Activated effector memory CD4-positive, alpha-beta T cell treated with anti-CD3 and anti-CD28 coated beads, Interleukin-2, amount 50 U/mL, for 16 hours (primary cell): ENCODE results near the gene LUC7L2.
A peak's percentile ranks its signal among the peaks of the same experiment; 100 is the strongest.
"Not testable (repeated sequence)": the region's sequence is repeated elsewhere in the genome, so short reads cannot be mapped to it uniquely, and the experiment has no call there.

Experiments used
- DNase-seq: peaks from one replicate; pipeline ENCODE4 v3.0.0-alpha.2; 2020

LUC7L2 gene

GRCh38 chr7:139357729-139358506, 1.8 kb upstream of the LUC7L2 start:
- DNase-seq, result not testable (repeated sequence)

- DNase-seq, result peak; percentile 74
These were observed 941 bp upstream of the LUC7L2 start for GRCh38 chr7:139358541-139359365.

- DNase-seq, result peak; percentile 100
These were observed 685 bp downstream of the LUC7L2 start for GRCh38 chr7:139360210-139360947.

- no peak for DNase-seq
These were observed 1.2 kb downstream of the LUC7L2 start for GRCh38 chr7:139360948-139361307.

DNA sequence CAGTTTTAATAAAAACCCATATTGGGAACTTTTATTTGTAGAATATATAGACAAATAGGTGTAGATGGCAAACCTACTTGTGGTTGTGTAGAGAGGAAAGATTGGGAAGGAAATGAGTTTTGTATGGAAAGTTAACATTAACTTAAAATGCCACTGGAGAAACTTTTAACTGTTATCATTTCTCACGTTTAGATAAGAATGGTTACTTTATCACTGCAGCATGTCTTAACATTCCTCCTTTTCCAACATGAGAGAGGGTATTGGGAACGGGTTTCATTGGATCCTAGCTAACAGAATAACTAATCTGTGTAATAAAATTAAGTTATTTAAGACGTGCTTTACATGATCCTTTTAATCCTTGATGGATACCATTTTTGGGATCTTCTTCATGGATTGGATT, 1.8 kb downstream of the LUC7L2 start:
- no peak for DNase-seq

GRCh38 chr7:139362302-139362701, 2.6 kb downstream of the LUC7L2 start:
- no peak for DNase-seq

DNA sequence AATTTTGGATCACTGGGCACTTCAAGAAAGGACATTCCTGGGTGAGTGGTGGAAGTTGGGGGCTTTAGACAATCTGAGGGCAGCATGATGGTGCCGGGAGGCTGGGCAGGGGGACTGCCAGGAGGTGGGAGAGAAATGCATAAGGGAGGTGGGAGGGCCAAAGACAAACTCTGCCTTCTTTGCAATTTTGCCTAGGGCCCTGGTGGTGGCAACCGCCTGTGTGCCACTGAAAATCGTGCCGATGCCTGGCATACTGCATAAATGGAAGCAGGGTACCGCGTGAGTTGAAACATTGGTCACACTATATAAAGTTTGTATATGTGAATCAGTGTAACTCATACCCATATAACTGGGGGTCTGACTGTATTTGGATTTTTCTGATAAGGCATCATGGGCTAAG, 3.3 kb downstream of the LUC7L2 start:
- no peak for DNase-seq

- no peak for DNase-seq
These were observed 5.6 kb downstream of the LUC7L2 start for GRCh38 chr7:139365336-139365735.

DNA sequence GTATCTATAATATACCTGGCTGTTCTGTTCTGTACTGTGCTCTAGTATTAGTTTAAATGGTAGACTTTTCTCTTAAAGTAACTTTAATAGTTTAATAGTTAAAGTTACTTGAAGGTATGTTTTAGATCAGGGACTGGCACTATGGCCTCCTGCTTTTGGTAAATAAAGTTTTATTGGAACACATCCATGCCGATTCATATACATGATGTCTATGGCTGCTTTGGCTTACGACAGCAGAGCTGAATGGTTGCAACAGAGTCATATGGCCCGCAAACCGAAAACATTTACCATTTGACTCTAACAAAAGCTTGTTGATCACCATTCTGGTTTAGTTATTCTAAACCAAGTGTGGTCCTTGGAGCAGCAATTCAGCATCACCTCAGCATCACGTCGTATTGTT, 6.7 kb downstream of the LUC7L2 start:
- DNase-seq, result no peak

DNA sequence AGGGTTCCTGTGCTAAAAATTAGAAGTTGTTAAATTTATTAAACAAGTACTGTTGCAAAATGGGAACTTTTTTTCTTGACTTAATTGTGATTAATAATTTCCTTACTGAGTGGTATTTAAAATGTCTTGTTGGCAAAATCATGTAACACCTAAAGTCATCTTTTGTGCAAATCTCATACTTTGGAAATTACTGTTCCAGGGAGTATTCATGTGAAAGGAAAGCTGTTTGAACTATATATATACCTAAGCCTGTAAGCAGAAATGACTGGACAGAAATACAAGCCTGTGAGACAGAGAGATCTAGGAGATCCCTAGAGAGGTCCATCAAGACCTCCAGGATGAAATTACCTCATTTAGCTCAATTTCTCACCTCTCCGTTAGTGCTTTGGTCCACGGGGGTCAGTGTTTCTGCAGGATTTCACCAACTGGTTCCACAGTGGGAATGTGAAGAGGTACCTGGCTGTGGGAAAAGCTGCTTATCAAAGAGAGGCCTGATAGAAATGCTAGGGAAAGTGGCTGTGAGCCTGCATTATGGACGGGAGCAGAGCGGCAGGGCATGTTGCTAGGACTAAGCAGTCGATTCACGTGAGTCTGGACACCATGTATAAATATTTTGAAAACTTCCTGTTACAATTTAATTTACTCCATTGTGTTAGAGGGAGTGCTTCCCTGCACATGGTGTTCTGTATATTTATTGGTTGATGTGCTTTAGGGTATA, 7.9 kb downstream of the LUC7L2 start:
- DNase-seq, result no peak

DNA sequence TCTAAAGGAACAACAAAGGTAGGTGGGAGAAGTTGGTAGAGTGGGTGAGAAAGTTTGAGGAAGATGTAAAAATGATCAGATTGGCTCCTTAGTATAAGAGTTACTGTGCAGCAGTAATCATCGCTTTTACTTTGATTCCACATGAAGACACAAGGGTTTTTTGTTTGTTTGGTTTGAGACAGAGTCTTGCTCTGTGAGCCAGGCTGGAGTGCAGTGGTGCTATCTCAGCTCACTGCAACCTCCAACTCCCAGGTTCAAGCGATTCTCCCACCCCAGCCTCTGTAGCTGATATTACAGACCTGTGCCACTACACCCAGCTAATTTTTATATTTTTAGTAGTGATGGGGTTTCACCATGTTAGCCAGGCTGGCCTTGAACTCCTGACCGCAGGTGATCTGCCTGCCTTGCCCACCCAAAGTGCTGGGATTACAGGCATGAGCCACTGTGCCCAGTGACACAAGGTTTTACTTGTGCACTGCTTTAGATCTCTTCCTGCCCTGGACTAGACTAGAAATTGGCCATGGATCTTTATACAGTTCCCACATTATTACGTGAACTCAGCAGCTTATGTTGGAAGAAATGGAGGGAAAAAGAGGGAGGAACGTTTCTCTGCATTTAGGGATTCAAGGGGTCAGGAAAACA, 10.7 kb downstream of the LUC7L2 start:
- DNase-seq, result no peak

DNA sequence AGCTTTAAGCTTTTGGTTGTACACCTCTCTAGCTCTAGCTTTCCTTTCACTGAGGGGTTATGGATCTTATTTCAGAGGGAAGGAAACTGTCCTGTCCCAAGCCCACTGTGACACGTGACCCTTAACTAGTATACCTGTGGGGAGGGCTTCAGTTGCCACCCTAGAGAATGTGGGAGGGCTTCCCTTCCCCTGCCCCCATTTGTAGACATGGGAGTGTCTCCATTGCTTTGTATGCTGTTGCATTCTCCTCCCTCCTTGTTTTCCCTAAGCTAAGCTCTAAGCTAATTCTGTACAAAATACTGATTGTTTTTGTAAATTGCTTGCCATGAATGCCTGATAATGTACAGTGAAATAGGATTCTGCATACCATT, 11.2 kb downstream of the LUC7L2 start:
- no peak for DNase-seq

GRCh38 chr7:139374246-139374645, 14.6 kb downstream of the LUC7L2 start:
- no peak for DNase-seq

DNA sequence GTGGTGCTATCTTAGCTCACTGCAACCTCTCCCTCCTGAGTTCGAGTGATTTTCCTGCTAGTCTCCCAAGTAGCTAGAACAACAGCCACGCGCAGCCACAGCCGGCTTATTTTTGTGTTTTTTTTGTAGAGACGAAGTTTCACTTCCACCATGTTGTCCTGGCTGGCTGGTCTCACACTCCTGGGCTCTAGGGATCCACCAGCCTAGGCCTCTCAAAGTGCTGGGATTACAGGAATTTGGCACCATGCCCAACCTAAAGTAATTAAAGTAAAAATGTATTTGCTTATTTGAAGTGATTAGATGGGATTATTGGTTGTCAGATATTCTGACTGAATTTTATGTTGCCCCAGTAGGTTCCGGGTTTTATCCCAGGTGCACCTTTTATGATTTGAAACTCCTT, 22.7 kb downstream of the LUC7L2 start:
- DNase-seq, result no peak

GRCh38 chr7:139384611-139385010, 24.9 kb downstream of the LUC7L2 start:
- no peak for DNase-seq

DNA sequence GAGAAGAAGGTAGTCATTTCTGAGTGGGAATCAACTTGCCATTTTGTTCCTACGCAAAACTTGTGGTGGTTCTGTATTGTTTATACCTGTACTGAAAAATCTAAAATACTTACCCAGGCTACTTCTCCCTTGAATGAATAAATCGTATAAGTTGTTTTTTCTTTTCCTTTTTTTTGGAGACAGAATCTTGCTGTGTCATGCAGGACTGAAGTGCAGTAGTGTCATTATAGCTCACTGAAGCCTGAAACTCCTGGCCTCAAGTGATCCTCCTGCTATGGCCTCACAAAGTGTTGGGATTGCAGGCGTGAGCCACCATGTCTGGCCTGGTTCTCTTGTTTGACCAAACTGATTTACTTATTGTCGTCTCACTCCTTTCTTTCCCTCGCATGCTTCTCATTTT, 27.9 kb downstream of the LUC7L2 start:
- DNase-seq, result no peak

DNA sequence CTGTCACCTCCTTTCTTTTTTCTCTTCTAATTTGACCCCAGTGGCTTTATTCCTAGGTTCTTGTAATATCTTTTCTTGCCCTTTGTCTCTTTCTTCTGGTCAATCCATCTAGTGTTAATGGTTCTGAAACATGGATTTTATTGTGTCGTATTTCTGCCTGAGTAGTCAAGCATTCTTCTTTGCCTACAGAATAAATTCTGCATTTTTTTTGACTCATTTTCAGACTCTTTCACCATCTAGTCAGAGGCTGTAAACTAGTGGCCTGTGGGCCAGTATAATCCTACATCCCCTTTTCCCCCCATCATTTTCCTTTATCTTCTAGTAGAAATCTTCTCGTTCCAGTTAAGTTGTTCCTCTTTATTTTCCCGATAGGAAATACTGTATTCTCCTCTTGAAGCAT, 29.4 kb downstream of the LUC7L2 start:
- DNase-seq, result no peak

GRCh38 chr7:139389774-139390173, 30.1 kb downstream of the LUC7L2 start:
- no peak for DNase-seq

- DNase-seq, result no peak
These were observed 34.0 kb downstream of the LUC7L2 start for GRCh38 chr7:139393621-139394211.

DNA sequence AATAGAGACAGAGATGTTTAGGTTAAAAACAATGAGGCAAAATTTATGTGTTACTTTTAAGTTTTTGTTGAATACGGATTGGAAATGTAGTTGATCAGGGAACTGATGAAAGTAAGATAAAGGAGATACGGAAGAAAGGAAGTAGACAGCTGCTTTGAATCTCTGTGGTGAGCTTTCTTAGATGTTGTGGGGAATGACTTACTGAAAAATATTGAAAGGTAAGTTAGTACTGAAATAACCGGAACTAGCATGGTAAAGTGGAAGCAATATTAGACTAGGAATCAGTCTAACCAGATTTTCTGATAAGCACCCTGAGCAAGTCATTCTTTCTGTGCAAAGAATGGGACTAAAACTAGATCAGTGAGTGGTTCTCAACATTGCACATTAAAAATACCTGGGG, 34.8 kb downstream of the LUC7L2 start:
- DNase-seq, result no peak

DNA sequence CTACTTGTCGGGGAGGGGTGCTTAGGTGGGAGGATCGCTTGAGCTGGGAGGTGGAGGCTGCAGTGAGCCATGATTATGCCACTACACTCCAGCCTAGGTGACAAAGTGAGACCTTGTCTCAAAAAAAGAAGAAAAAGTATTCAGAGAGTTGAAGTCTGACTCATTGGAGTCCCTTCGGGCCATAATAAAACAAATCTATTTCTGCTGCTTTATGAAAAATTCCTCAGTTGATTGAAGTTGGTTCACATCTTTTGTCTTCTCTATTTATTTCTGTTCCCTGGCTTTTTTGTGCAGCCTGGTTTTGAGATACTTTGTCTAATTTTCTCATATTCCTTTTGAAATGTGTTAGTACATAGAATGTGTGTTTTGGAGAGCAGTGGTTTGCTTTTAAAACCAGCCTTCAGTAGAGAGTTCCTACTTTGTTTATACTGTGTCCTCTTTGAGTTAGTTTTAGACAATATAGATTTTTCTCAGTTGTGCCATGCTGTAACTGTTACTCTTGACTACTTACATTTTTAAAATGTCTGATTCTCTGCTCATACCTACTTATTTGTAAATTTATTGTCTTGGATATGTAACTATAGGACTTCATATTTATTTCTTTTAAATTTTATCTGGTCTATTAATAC, 36.7 kb downstream of the LUC7L2 start:
- DNase-seq, result no peak

- DNase-seq, result no peak
These were observed 37.5 kb downstream of the LUC7L2 start for GRCh38 chr7:139397192-139397591.
